ENCODE measurements around the gene MPRIP.

- TF ChIP-seq POLR2A (IDR thresholded peaks at IDR 0.05) (no peak), CTCF (IDR thresholded peaks at IDR 0.05) (no peak)
Measured at GRCh38 chr17:17203173-17203730, 161.0 kb downstream of the MPRIP start.
